ENCODE results near the gene PKNOX2.

PKNOX2 gene

GRCh38 chr11:125465255-125465654 lies 300.7 kb downstream of the PKNOX2 start:
- no peak for ATAC-seq (ENCODE audit: insufficient read depth, low read depth)
- no peaks in the 10 kb centered on the region for H3K79me2 ChIP-seq (ENCODE audit: insufficient read depth, low read length)

GRCh38 chr11:125465701-125466100 lies 301.1 kb downstream of the PKNOX2 start:
- DNase-seq (no peak), ATAC-seq (ENCODE audit: insufficient read depth, low read depth) (no peak)
- H3K36me3 ChIP-seq (ENCODE audit: insufficient read depth, low read length) = no peaks in the 10 kb centered on the region
- no peak overlapping the region for H3K27ac ChIP-seq (ENCODE audit: low read length)
- H3K4me1 ChIP-seq (ENCODE audit: insufficient read depth, low read length) = no peaks in the 10 kb centered on the region
- peaks cover 9% of the 10 kb centered on the region for H3K27me3 ChIP-seq (ENCODE audit: insufficient read depth, low read length, poor library complexity)
- no peaks in the 10 kb centered on the region for H4K20me1 ChIP-seq (ENCODE audit: insufficient read depth, low read length)
- H3K9ac ChIP-seq (ENCODE audit: low read depth, low read length) = no peak overlapping the region
- H2AFZ ChIP-seq (ENCODE audit: low read depth, low read length) = no peak overlapping the region
- H3K4me2 ChIP-seq (ENCODE audit: insufficient read depth, low read length) = no peak overlapping the region
- H3K9me3 ChIP-seq (ENCODE audit: insufficient read depth, low read length, severe bottlenecking) = no peaks in the 10 kb centered on the region
- H3K79me2 ChIP-seq (ENCODE audit: insufficient read depth, low read length) = no peaks in the 10 kb centered on the region
- H3K4me3 ChIP-seq (ENCODE audit: low read depth in 1 of 2, low read length in 2 of 2) = no peak overlapping the region
- no peak for TF ChIP-seq EZH2 (IDR thresholded peaks at IDR 0.05; ENCODE audit: borderline replicate concordance, low read depth, low read length, severe bottlenecking)
- TF ChIP-seq CTCF (IDR thresholded peaks at IDR 0.05; ENCODE audit: borderline replicate concordance, extremely low read depth, low read length, poor library complexity, severe bottlenecking) = no peak

More at GRCh38 chr11:125465255-125465654, 300.7 kb downstream of the PKNOX2 start:
- Histone ChIP-seq H3K4me1 (ENCODE audit: insufficient read depth, low read length) (no peaks in the 10 kb centered on the region), H2AFZ (ENCODE audit: low read depth, low read length) (no peak overlapping the region), H4K20me1 (ENCODE audit: insufficient read depth, low read length) (no peaks in the 10 kb centered on the region), H3K4me2 (ENCODE audit: insufficient read depth, low read length) (no peak overlapping the region), H3K36me3 (ENCODE audit: insufficient read depth, low read length) (no peaks in the 10 kb centered on the region), H3K9ac (ENCODE audit: low read depth, low read length) (no peak overlapping the region), H3K9me3 (ENCODE audit: insufficient read depth, low read length, severe bottlenecking) (no peaks in the 10 kb centered on the region), H3K27me3 (ENCODE audit: insufficient read depth, low read length, poor library complexity) (peaks cover 9% of the 10 kb centered on the region), H3K4me3 (ENCODE audit: low read depth in 1 of 2, low read length in 2 of 2) (no peak overlapping the region), H3K27ac (ENCODE audit: low read length) (no peak overlapping the region)
- TF ChIP-seq CTCF (IDR thresholded peaks at IDR 0.05; ENCODE audit: borderline replicate concordance, extremely low read depth, low read length, poor library complexity, severe bottlenecking) (no peak), EZH2 (IDR thresholded peaks at IDR 0.05; ENCODE audit: borderline replicate concordance, low read depth, low read length, severe bottlenecking) (no peak)
- DNase-seq = no peak

GRCh38 chr11:125468025-125468424 lies 303.5 kb downstream of the PKNOX2 start:
- Histone ChIP-seq H2AFZ (ENCODE audit: low read depth, low read length) (no peak overlapping the region), H3K36me3 (ENCODE audit: insufficient read depth, low read length) (no peaks in the 10 kb centered on the region), H3K4me1 (ENCODE audit: insufficient read depth, low read length) (no peaks in the 10 kb centered on the region), H3K27ac (ENCODE audit: low read length) (no peak overlapping the region), H3K27me3 (ENCODE audit: insufficient read depth, low read length, poor library complexity) (peaks cover 10% of the 10 kb centered on the region), H3K9me3 (ENCODE audit: insufficient read depth, low read length, severe bottlenecking) (no peaks in the 10 kb centered on the region), H3K4me3 (ENCODE audit: low read depth in 1 of 2, low read length in 2 of 2) (no peak overlapping the region), H3K79me2 (ENCODE audit: insufficient read depth, low read length) (no peaks in the 10 kb centered on the region), H4K20me1 (ENCODE audit: insufficient read depth, low read length) (no peaks in the 10 kb centered on the region), H3K9ac (ENCODE audit: low read depth, low read length) (no peak overlapping the region), H3K4me2 (ENCODE audit: insufficient read depth, low read length) (no peak overlapping the region)
- TF ChIP-seq CTCF (IDR thresholded peaks at IDR 0.05; ENCODE audit: borderline replicate concordance, extremely low read depth, low read length, poor library complexity, severe bottlenecking) (no peak), EZH2 (IDR thresholded peaks at IDR 0.05; ENCODE audit: borderline replicate concordance, low read depth, low read length, severe bottlenecking) (no peak)
- DNase-seq (no peak), ATAC-seq (ENCODE audit: insufficient read depth, low read depth) (no peak)

GRCh38 chr11:125468852-125469251 lies 304.3 kb downstream of the PKNOX2 start:
- Histone ChIP-seq H3K9me3 (ENCODE audit: insufficient read depth, low read length, severe bottlenecking) (no peaks in the 10 kb centered on the region), H4K20me1 (ENCODE audit: insufficient read depth, low read length) (no peaks in the 10 kb centered on the region), H3K4me3 (ENCODE audit: low read depth in 1 of 2, low read length in 2 of 2) (no peak overlapping the region), H3K36me3 (ENCODE audit: insufficient read depth, low read length) (no peaks in the 10 kb centered on the region), H3K4me2 (ENCODE audit: insufficient read depth, low read length) (no peak overlapping the region), H3K27me3 (ENCODE audit: insufficient read depth, low read length, poor library complexity) (peaks cover 10% of the 10 kb centered on the region), H3K79me2 (ENCODE audit: insufficient read depth, low read length) (no peaks in the 10 kb centered on the region), H3K27ac (ENCODE audit: low read length) (no peak overlapping the region), H2AFZ (ENCODE audit: low read depth, low read length) (no peak overlapping the region), H3K4me1 (ENCODE audit: insufficient read depth, low read length) (no peaks in the 10 kb centered on the region), H3K9ac (ENCODE audit: low read depth, low read length) (no peak overlapping the region)
- DNase-seq (no peak), ATAC-seq (ENCODE audit: insufficient read depth, low read depth) (no peak)
- TF ChIP-seq CTCF (IDR thresholded peaks at IDR 0.05; ENCODE audit: borderline replicate concordance, extremely low read depth, low read length, poor library complexity, severe bottlenecking) (no peak), EZH2 (IDR thresholded peaks at IDR 0.05; ENCODE audit: borderline replicate concordance, low read depth, low read length, severe bottlenecking) (no peak)
